OCI-LY3 (cell line): ENCODE measurements around the gene REEP1.

Source experiments
- H2AFZ ChIP-seq: fragments of 200-600, 300-600 bp; shearing (Covaris generic); 2 replicates; pipeline ENCODE4 v1.6.0; 2014; ENCODE audit warnings: antibody characterized with exemption, low read depth, low read length
- H3K27ac ChIP-seq: fragments of 200-600, 300-600 bp; sonication (generic); 2 replicates; pipeline ENCODE4 v1.5.1; 2014; ENCODE audit warnings: mild to moderate bottlenecking, low read length, moderate library complexity, mixed read lengths
- H3K27me3 ChIP-seq: fragments of 200-600, 300-600 bp; sonication (generic); 2 replicates; pipeline ENCODE4 v1.6.1; 2014; ENCODE audit warnings: low read depth, low read length, mixed read lengths
- H3K36me3 ChIP-seq: fragments of 200-600, 300-600 bp; sonication (generic); replicated peaks from 2 replicates; pipeline ENCODE3; 2014; ENCODE audit warnings: low read depth, low read length, mixed read lengths
- H3K4me1 ChIP-seq: fragments of 300-600, 200-600 bp; sonication (generic); 2 replicates; pipeline ENCODE4 v1.6.1; 2014; ENCODE audit warnings: low read length, mixed read lengths
- H3K4me2 ChIP-seq: fragments of 200-600, 300-600 bp; sonication (generic); 2 replicates; pipeline ENCODE4 v1.6.1; 2014; ENCODE audit warnings: low read length, mixed read lengths
- H3K4me3 ChIP-seq: fragments of 300-600, 200-600 bp; sonication (generic); 2 replicates; pipeline ENCODE4 v1.5.1; 2014; ENCODE audit warnings: antibody characterized with exemption, mild to moderate bottlenecking, low read length, moderate library complexity
- H3K79me2 ChIP-seq: fragments of 300-600, 200-600 bp; shearing (Covaris generic); 2 replicates; pipeline ENCODE4 v1.6.1; 2014; ENCODE audit warnings: mild to moderate bottlenecking, low read length, mixed read lengths
- H3K9ac ChIP-seq: fragments of 300-600, 200-600 bp; shearing (Covaris generic); 2 replicates; pipeline ENCODE4 v1.6.0; 2014; ENCODE audit warnings: mild to moderate bottlenecking, low read length, moderate library complexity
- H3K9me3 ChIP-seq: fragments of 200-600, 300-600 bp; shearing (Covaris generic); 2 replicates; pipeline ENCODE4 v1.6.1; 2014; ENCODE audit warnings: low read length, mixed read lengths; ENCODE audit not compliant: insufficient read depth
- H4K20me1 ChIP-seq: fragments of 200-600, 300-600 bp; sonication (generic); 2 replicates; pipeline ENCODE4 v1.6.1; 2016; ENCODE audit warnings: low read length, mixed read lengths; ENCODE audit not compliant: insufficient read depth
- EZH2phosphoT487 ChIP-seq: fragments of 200-600 bp; shearing (Covaris generic); IDR thresholded peaks from 2 replicates; pipeline ENCODE4 v1.6.1; 2018; ENCODE audit warnings: antibody characterized with exemption, mixed run types, low read depth
- TF ChIP-seq, protein P1 (sequence below): fragments of 200-600, 300-600 bp; sonication (generic); IDR thresholded peaks from 2 replicates; pipeline ENCODE4 v1.5.1; 2014; ENCODE audit warnings: antibody characterized with exemption, low read length, low read depth

Gene REEP1

GRCh38 chr2:86298411-86299390 is 38.7 kb downstream of the REEP1 start:
- H3K4me1 ChIP-seq, result 0 out of 2 replicates have a peak, but pooled peaks cover 3% of the 10 kb centered on the region
- TF ChIP-seq, protein P1, sequence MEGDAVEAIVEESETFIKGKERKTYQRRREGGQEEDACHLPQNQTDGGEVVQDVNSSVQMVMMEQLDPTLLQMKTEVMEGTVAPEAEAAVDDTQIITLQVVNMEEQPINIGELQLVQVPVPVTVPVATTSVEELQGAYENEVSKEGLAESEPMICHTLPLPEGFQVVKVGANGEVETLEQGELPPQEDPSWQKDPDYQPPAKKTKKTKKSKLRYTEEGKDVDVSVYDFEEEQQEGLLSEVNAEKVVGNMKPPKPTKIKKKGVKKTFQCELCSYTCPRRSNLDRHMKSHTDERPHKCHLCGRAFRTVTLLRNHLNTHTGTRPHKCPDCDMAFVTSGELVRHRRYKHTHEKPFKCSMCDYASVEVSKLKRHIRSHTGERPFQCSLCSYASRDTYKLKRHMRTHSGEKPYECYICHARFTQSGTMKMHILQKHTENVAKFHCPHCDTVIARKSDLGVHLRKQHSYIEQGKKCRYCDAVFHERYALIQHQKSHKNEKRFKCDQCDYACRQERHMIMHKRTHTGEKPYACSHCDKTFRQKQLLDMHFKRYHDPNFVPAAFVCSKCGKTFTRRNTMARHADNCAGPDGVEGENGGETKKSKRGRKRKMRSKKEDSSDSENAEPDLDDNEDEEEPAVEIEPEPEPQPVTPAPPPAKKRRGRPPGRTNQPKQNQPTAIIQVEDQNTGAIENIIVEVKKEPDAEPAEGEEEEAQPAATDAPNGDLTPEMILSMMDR, result peak; percentile 21
- no peak for TF ChIP-seq EZH2phosphoT487
- H3K36me3 ChIP-seq, result no peaks in the 10 kb centered on the region
- no peaks in the 10 kb centered on the region for H4K20me1 ChIP-seq
- H3K4me2 ChIP-seq, result no peak overlapping the region
- no peak overlapping the region for H2AFZ ChIP-seq
- no peak overlapping the region for H3K4me3 ChIP-seq
- no peak overlapping the region for H3K9ac ChIP-seq
- no peaks in the 10 kb centered on the region for H3K79me2 ChIP-seq
- no peaks in the 10 kb centered on the region for H3K9me3 ChIP-seq
- H3K27me3 ChIP-seq, result 0 out of 2 replicates have a peak, but pooled peaks cover under 1% of the 10 kb centered on the region
- no peak overlapping the region for H3K27ac ChIP-seq

DNA sequence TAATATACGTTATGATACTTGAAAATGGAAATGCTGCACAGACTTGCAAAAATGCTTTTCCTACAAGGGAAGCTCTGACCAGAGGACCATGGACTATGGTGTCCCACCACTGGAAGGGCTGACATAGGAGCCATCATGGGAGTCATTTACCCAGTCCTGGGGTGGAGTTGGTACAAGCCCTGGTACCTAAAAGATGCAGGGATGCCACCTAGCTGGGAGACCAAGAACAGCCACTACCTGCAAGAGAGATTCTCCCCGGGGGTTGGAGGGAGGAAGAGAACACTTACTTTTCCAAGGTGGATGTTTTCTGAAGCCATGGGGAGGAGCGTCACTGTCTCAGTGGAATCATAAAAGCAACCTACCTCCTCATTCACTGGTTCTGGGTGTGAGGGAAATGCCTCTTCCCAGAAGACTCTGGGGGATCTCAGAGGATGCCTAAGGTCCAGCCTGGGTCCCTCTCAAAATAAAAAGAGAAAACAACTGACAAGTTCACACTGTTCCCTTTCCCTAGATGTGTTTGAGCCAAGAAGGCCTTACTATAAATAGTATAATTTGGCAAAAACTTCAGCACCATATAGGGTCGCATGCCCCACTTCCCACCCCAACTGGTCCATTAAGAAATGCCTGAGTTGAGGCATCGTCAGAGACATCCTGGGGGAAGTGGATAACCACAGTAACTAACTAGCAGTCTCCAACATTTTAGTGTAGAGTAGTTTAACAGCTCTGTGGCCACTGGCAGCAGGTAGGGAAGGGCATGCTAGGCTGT is 39.9 kb downstream of the REEP1 start:
- H2AFZ ChIP-seq, result peak overlapping the region; percentile 67
- no peaks in the 10 kb centered on the region for H4K20me1 ChIP-seq
- H3K4me3 ChIP-seq, result no peak overlapping the region
- H3K27ac ChIP-seq, result no peak overlapping the region
- no peak overlapping the region for H3K9ac ChIP-seq
- no peaks in the 10 kb centered on the region for H3K79me2 ChIP-seq
- H3K9me3 ChIP-seq, result no peaks in the 10 kb centered on the region
- no peak for TF ChIP-seq EZH2phosphoT487
- TF ChIP-seq, protein P1, result peak; percentile 73
- H3K27me3 ChIP-seq, result peaks cover 8% of the 10 kb centered on the region; the same call in 1 of the 2 replicates
- no peaks in the 10 kb centered on the region for H3K36me3 ChIP-seq
- peak overlapping the region; percentile 36; the same call in 1 of the 2 replicates for H3K4me2 ChIP-seq
- 0 out of 2 replicates have a peak, but pooled peaks cover 3% of the 10 kb centered on the region for H3K4me1 ChIP-seq

GRCh38 chr2:86296947-86297346 is 40.5 kb downstream of the REEP1 start:
- no peak overlapping the region for H3K27ac ChIP-seq
- H3K4me1 ChIP-seq, result 0 out of 2 replicates have a peak, but pooled peaks cover 3% of the 10 kb centered on the region
- H4K20me1 ChIP-seq, result no peaks in the 10 kb centered on the region
- H3K79me2 ChIP-seq, result no peaks in the 10 kb centered on the region
- H3K9me3 ChIP-seq, result no peaks in the 10 kb centered on the region
- H3K9ac ChIP-seq, result no peak overlapping the region
- peaks cover 8% of the 10 kb centered on the region; the same call in 1 of the 2 replicates for H3K27me3 ChIP-seq
- peak overlapping the region; percentile 67 for H2AFZ ChIP-seq
- H3K4me2 ChIP-seq, result peak overlapping the region; percentile 36; the same call in 1 of the 2 replicates
- H3K4me3 ChIP-seq, result peak overlapping the region; percentile 8; the same call in 1 of the 2 replicates
- TF ChIP-seq, protein P1, result no peak
- TF ChIP-seq EZH2phosphoT487, result no peak
- no peaks in the 10 kb centered on the region for H3K36me3 ChIP-seq

DNA sequence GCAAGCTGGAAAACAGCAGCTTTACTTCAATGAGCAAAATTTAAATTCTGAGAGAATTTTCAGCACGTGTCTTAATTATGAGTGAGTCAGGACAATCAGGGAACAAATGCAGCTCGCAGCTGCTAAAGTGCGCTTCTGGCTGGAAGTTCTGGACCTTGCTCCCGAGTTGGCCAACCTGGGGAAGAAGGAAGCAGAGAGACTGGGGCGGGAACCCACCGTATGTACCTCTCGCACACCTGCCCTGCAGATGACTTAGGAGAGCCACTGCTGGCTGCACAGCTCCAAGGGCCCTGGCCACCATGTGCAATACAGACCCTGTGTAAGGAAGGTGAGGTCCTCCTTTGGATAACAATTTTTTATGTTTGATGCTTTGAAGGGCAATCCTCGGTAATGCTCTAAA is 42.4 kb downstream of the REEP1 start:
- Histone ChIP-seq H3K9ac (no peak overlapping the region), H2AFZ (no peak overlapping the region), H3K4me1 (0 out of 2 replicates have a peak, but pooled peaks cover 3% of the 10 kb centered on the region), H3K79me2 (no peaks in the 10 kb centered on the region), H3K9me3 (no peaks in the 10 kb centered on the region), H3K27ac (no peak overlapping the region), H3K27me3 (peaks cover 16% of the 10 kb centered on the region; the same call in 1 of the 2 replicates), H3K4me3 (no peak overlapping the region), H3K36me3 (no peaks in the 10 kb centered on the region), H4K20me1 (no peaks in the 10 kb centered on the region), H3K4me2 (no peak overlapping the region)
- TF ChIP-seq, protein P1, result no peak
- no peak for TF ChIP-seq EZH2phosphoT487
